BLaER1 (cell line): ENCODE results near the gene DST.

Experiments
- H3K27ac ChIP-seq: shearing (Covaris generic); formaldehyde crosslinking; 2 replicates; pipeline ENCODE4 v1.8.1; 2022
- H3K27me3 ChIP-seq: shearing (Covaris generic); formaldehyde crosslinking; 2 replicates; pipeline ENCODE4 v1.8.1; 2022
- H3K36me3 ChIP-seq: shearing (Covaris generic); formaldehyde crosslinking; 2 replicates; pipeline ENCODE4 v1.8.1; 2022
- H3K4me1 ChIP-seq: shearing (Covaris generic); formaldehyde crosslinking; 2 replicates; pipeline ENCODE4 v1.8.1; 2022
- H3K4me2 ChIP-seq: shearing (Covaris generic); formaldehyde crosslinking; 2 replicates; pipeline ENCODE4 v1.8.1; 2022
- H3K4me3 ChIP-seq: shearing (Covaris generic); formaldehyde crosslinking; 2 replicates; pipeline ENCODE4 v1.8.1; 2022
- H3K9ac ChIP-seq: shearing (Covaris generic); formaldehyde crosslinking; 2 replicates; pipeline ENCODE4 v1.8.1; 2022
- H3K9me3 ChIP-seq: shearing (Covaris generic); formaldehyde crosslinking; 2 replicates; pipeline ENCODE4 v1.8.1; 2022
- H4K20me1 ChIP-seq: shearing (Covaris generic); formaldehyde crosslinking; 2 replicates; pipeline ENCODE4 v1.8.1; 2022
- Cebpa-rat ChIP-seq: shearing (Covaris generic); IDR thresholded peaks from 2 replicates; pipeline ENCODE4 v1.8.1; 2022

DST gene

GRCh38 chr6:56605435-56605834 lies 37.3 kb downstream of the DST start:
- Histone ChIP-seq H3K4me1 (no peaks in the 10 kb centered on the region), H3K9me3 (no peaks in the 10 kb centered on the region)

GRCh38 chr6:56604186-56604585 lies 38.5 kb downstream of the DST start:
- no peak for TF ChIP-seq Cebpa-rat
- Histone ChIP-seq H4K20me1 (no peaks in the 10 kb centered on the region), H3K36me3 (peaks cover 10% of the 10 kb centered on the region; the same call in 1 of the 2 replicates)

More at GRCh38 chr6:56605435-56605834, 37.3 kb downstream of the DST start:
- H3K27ac ChIP-seq: no peak overlapping the region
- H3K9ac ChIP-seq: no peak overlapping the region
- no peak for TF ChIP-seq Cebpa-rat
- H3K4me3 ChIP-seq: no peak overlapping the region
- H3K27me3 ChIP-seq: no peaks in the 10 kb centered on the region
- H3K4me2 ChIP-seq: no peak overlapping the region
- H4K20me1 ChIP-seq: no peaks in the 10 kb centered on the region
- peaks cover 4% of the 10 kb centered on the region; the same call in 1 of the 2 replicates for H3K36me3 ChIP-seq

DNA sequence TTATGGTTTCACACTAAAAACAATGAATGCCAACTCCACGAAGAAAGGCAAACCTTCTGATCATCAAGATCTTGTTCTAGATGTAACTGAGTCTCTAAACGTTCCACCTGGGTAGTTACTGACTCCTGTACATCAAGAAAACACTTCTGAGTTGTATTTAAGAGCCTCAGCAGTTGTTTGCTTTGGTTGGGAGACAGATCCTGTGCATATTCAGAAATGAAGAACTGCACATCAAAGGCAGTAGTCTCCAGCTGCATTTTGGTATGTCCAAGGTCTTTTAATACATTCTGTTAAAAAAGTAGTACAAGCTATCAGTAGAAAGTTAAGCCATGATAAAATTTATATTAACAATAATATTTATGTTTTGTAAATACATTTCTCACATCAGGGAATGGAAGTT lies 41.3 kb downstream of the DST start:
- Histone ChIP-seq H3K9me3 (no peaks in the 10 kb centered on the region), H3K4me2 (no peak overlapping the region), H3K4me1 (no peaks in the 10 kb centered on the region), H3K27me3 (no peaks in the 10 kb centered on the region), H3K27ac (no peak overlapping the region), H3K36me3 (peaks cover 19% of the 10 kb centered on the region; the same call in 1 of the 2 replicates), H3K4me3 (no peak overlapping the region), H4K20me1 (no peaks in the 10 kb centered on the region), H3K9ac (no peak overlapping the region)
- no peak for TF ChIP-seq Cebpa-rat

More at GRCh38 chr6:56604186-56604585, 38.5 kb downstream of the DST start:
- no peaks in the 10 kb centered on the region for H3K4me1 ChIP-seq
- H3K9me3 ChIP-seq: no peaks in the 10 kb centered on the region
- H3K4me3 ChIP-seq: no peak overlapping the region
- H3K4me2 ChIP-seq: no peak overlapping the region
- no peaks in the 10 kb centered on the region for H3K27me3 ChIP-seq
- no peak overlapping the region for H3K27ac ChIP-seq
- no peak overlapping the region for H3K9ac ChIP-seq

- H3K27me3 ChIP-seq: no peaks in the 10 kb centered on the region
- H3K4me2 ChIP-seq: no peak overlapping the region
- no peak overlapping the region for H3K4me3 ChIP-seq
- H3K9me3 ChIP-seq: no peaks in the 10 kb centered on the region
- no peak overlapping the region for H3K9ac ChIP-seq
- H3K4me1 ChIP-seq: no peaks in the 10 kb centered on the region
- H3K36me3 ChIP-seq: peaks cover 37% of the 10 kb centered on the region
- H3K27ac ChIP-seq: no peak overlapping the region
- H4K20me1 ChIP-seq: no peaks in the 10 kb centered on the region
- TF ChIP-seq Cebpa-rat: no peak
Measured at GRCh38 chr6:56595490-56596122, 47.1 kb downstream of the DST start.

DNA sequence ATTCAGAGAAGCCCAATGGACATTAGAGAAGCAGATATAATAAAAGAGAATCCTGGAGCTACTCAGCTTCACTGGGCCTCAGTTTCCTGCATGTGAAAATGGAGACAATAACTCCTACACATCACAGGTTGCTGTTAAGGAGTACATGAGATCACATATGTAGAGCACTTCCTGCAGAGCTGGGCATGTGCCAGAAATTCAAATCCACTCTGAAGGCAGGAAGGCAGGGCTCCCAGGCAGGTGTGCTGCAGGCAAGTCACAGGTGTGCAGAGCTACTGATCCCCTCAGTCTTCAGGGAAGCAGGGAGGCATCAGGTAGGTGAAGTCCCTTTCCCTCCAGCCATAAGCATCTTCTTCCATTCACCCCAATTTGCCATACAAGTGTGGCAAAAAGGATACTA lies 48.0 kb downstream of the DST start:
- H3K4me2 ChIP-seq: no peak overlapping the region
- H3K9ac ChIP-seq: no peak overlapping the region
- no peak overlapping the region for H3K27ac ChIP-seq
- no peaks in the 10 kb centered on the region for H3K9me3 ChIP-seq
- H3K4me1 ChIP-seq: no peaks in the 10 kb centered on the region
- H3K4me3 ChIP-seq: no peak overlapping the region
- peaks cover 33% of the 10 kb centered on the region for H3K36me3 ChIP-seq
- no peak for TF ChIP-seq Cebpa-rat
- no peaks in the 10 kb centered on the region for H4K20me1 ChIP-seq
- no peaks in the 10 kb centered on the region for H3K27me3 ChIP-seq

GRCh38 chr6:56593801-56594318 lies 48.8 kb downstream of the DST start:
- Histone ChIP-seq H3K4me3 (no peak overlapping the region), H3K27me3 (no peaks in the 10 kb centered on the region), H3K36me3 (peaks cover 33% of the 10 kb centered on the region), H3K9ac (no peak overlapping the region), H3K27ac (no peak overlapping the region), H3K9me3 (no peaks in the 10 kb centered on the region), H3K4me1 (no peaks in the 10 kb centered on the region), H4K20me1 (no peaks in the 10 kb centered on the region), H3K4me2 (no peak overlapping the region)
- no peak for TF ChIP-seq Cebpa-rat

GRCh38 chr6:56582236-56582635 lies 60.5 kb downstream of the DST start:
- Histone ChIP-seq H3K4me3 (no peak overlapping the region), H3K36me3 (peaks cover 4% of the 10 kb centered on the region; the same call in 1 of the 2 replicates), H3K27ac (no peak overlapping the region), H3K9me3 (no peaks in the 10 kb centered on the region), H3K27me3 (no peaks in the 10 kb centered on the region), H4K20me1 (no peaks in the 10 kb centered on the region), H3K4me2 (no peak overlapping the region), H3K4me1 (no peaks in the 10 kb centered on the region), H3K9ac (no peak overlapping the region)
- no peak for TF ChIP-seq Cebpa-rat

GRCh38 chr6:56581296-56581925 lies 61.3 kb downstream of the DST start:
- TF ChIP-seq Cebpa-rat: no peak
- no peak overlapping the region for H3K27ac ChIP-seq
- H3K4me3 ChIP-seq: no peak overlapping the region
- peaks cover 7% of the 10 kb centered on the region; the same call in 1 of the 2 replicates for H3K36me3 ChIP-seq
- no peak overlapping the region for H3K4me2 ChIP-seq
- H4K20me1 ChIP-seq: no peaks in the 10 kb centered on the region
- H3K9ac ChIP-seq: no peak overlapping the region
- no peaks in the 10 kb centered on the region for H3K9me3 ChIP-seq
- H3K27me3 ChIP-seq: no peaks in the 10 kb centered on the region
- H3K4me1 ChIP-seq: no peaks in the 10 kb centered on the region

DNA sequence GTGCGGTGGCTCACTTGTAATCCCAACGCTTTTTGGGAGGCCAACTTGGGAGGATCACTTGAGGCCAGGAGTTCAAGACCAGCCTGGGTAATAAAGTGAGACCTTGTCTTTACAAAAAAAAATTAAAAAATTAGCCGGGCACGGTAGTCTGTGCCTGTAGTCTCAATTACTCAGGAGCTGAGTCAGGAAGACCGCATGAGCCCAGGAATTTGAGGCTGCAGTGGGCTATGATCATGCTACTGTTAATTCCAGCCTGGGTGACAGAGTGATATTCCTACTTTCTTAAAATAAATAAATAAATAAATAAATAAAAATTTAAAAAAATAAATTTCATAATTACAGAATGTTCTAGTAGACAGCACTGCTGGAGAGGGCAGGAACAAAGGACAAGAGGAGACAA lies 62.4 kb downstream of the DST start:
- Histone ChIP-seq H3K9ac (no peak overlapping the region), H3K4me3 (no peak overlapping the region), H3K27ac (no peak overlapping the region), H3K4me1 (no peaks in the 10 kb centered on the region), H4K20me1 (no peaks in the 10 kb centered on the region), H3K9me3 (no peaks in the 10 kb centered on the region), H3K4me2 (no peak overlapping the region), H3K27me3 (no peaks in the 10 kb centered on the region), H3K36me3 (peaks cover 11% of the 10 kb centered on the region; the same call in 1 of the 2 replicates)
- no peak for TF ChIP-seq Cebpa-rat

DNA sequence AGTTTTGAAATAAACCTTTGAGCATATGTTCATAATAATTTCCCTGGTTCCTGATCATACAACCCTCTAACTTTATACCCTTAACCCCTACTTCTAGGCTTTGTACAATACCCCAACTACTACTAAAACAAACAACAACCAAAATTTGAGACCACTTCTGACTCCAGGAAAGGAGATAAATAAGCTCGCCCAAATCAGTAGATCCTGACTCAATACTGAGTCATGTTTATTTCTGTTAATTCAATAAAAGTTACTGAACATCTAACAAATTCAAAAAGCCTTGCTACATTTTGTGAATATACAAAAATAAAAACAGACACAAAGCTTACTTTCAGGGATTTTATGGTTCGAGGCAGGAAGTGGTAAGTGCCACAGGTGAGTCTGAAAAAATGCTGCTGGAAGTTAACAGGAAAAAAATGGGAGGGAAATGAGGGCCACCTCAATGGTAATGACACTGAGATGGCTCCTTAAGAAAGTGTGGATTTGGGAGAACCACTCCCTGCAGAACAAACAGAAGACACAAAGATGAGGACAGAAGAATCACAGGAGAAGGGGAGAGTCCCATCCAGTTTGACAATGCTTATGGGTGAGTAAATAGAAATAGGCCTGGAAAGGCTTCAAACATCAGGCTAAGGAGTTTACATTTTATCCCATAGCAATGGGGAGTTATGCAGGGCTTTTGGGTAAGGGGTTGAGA lies 63.4 kb downstream of the DST start:
- Histone ChIP-seq H4K20me1 (no peaks in the 10 kb centered on the region), H3K9ac (no peak overlapping the region), H3K27me3 (no peaks in the 10 kb centered on the region), H3K36me3 (peaks cover 11% of the 10 kb centered on the region; the same call in 1 of the 2 replicates), H3K9me3 (no peaks in the 10 kb centered on the region), H3K27ac (no peak overlapping the region), H3K4me3 (no peak overlapping the region), H3K4me2 (no peak overlapping the region), H3K4me1 (no peaks in the 10 kb centered on the region)
- TF ChIP-seq Cebpa-rat: no peak
